Panc1 (cell line): Measurements from ENCODE around the gene VAPA. TPM values are rescaled to one million over a fixed set of nuclear protein-coding genes. Genes with fewer than 3 reads are reported as not detected.

ENCODE experiments used
- ATAC-seq: fragments of 200-7000 bp; cut with Tn5 transposase; 2 replicates; pipeline ENCODE4 v1.9.1; 2020; ENCODE audit warnings: mild to moderate bottlenecking, moderate library complexity
- BruUV-seq: library from RNA; stranded (reverse); fragments of 400-500 nt; replicated peaks from 2 replicates; lab custom pipeline; 2021; lab: Mats Ljungman, UMichigan
- CTCF ChIA-PET: fragments of 300-600 bp; sonication (Branson Sonifier 250); formaldehyde crosslinking; loops from one replicate; lab custom pipeline; 2022; ENCODE audit warnings: antibody characterized with exemption; lab: Charles Lee
- POLR2A ChIA-PET: fragments of 300-600 bp; sonication (Branson Sonifier 250); formaldehyde crosslinking; loops from one replicate; lab custom pipeline; 2022; ENCODE audit warnings: antibody characterized with exemption; lab: Charles Lee
- DNase-seq: peaks from one replicate; pipeline ENCODE4 v3.0.0-alpha.2; 2010; ENCODE audit warnings: low read depth, low spot score
- H3K27ac ChIP-seq: 2 replicates; pipeline ENCODE4 v1.5.1; 2011; ENCODE audit warnings: mild to moderate bottlenecking, low read length, inconsistent platforms
- H3K27me3 ChIP-seq: fragments of 200-500 bp; sonication (Bioruptor generic); 2 replicates; pipeline ENCODE4 v1.6.0; 2014; ENCODE audit warnings: low read length, inconsistent platforms; ENCODE audit not compliant: control insufficient read depth, insufficient read depth
- H3K36me3 ChIP-seq: fragments of 200-500 bp; sonication (Bioruptor generic); 2 replicates; pipeline ENCODE4 v1.5.1; 2014; ENCODE audit warnings: inconsistent platforms, mild to moderate bottlenecking, low read length, moderate library complexity; ENCODE audit not compliant: control insufficient read depth, insufficient read depth
- H3K4me1 ChIP-seq: 2 replicates; pipeline ENCODE4 v1.5.1; 2011; ENCODE audit warnings: inconsistent platforms, mild to moderate bottlenecking, low read length, moderate library complexity; ENCODE audit not compliant: control insufficient read depth, insufficient read depth
- H3K4me3 ChIP-seq, 2 experiments: 2 replicates each; pipeline ENCODE4 v1.5.1; 2011 to 2012; ENCODE audit warnings: low read depth in 2 of 2, low read length in 2 of 2, mild to moderate bottlenecking in 2 of 2, inconsistent platforms in 1 of 2, moderate library complexity in 1 of 2
- H3K9me3 ChIP-seq: fragments of 200-500 bp; sonication (Bioruptor generic); 2 replicates; pipeline ENCODE4 v1.5.1; 2014; ENCODE audit warnings: low read depth, mild to moderate bottlenecking, inconsistent platforms, low read length, moderate library complexity; ENCODE audit not compliant: control insufficient read depth, insufficient read depth
- CTCF ChIP-seq: fragments of 450-650 bp; IDR thresholded peaks from 2 replicates; pipeline ENCODE4 v1.5.1; 2017; ENCODE audit warnings: mild to moderate bottlenecking
- POLR2AphosphoS5 ChIP-seq: IDR thresholded peaks from 2 replicates; pipeline ENCODE4 v1.6.1; 2012; ENCODE audit warnings: mild to moderate bottlenecking, low read depth, low read length, moderate library complexity
- REST ChIP-seq, 2 experiments: IDR thresholded peaks; 2 replicates each; pipeline ENCODE4 v1.6.1; 2011 to 2012; ENCODE audit warnings: low read depth in 2 of 2, control low read depth in 1 of 2, low read length in 1 of 2, mild to moderate bottlenecking in 1 of 2, moderate library complexity in 1 of 2; ENCODE audit not compliant: insufficient read depth in 1 of 2
- SIN3A ChIP-seq: IDR thresholded peaks from 2 replicates; pipeline ENCODE4 v1.6.1; 2012; ENCODE audit warnings: low read depth, mild to moderate bottlenecking, low read length, moderate library complexity, borderline replicate concordance; ENCODE audit not compliant: insufficient read depth
- TCF7L2 ChIP-seq: IDR thresholded peaks from 2 replicates; pipeline ENCODE4 v1.6.1; 2011; ENCODE audit warnings: mild to moderate bottlenecking, low read depth, low read length, inconsistent platforms
- in situ Hi-C: cut with HindIII; loops from 2 replicates; pipeline ENCODE4 v1.10.0; 2016; ENCODE audit warnings: low sequenced_read_pairs, low pct_unique_long_range_greater_than_20kb
- intact Hi-C: fragments of 100-400 bp; cut with micrococcal nuclease; formaldehyde crosslinking; loops from one replicate; pipeline ENCODE4 v1.10.0; 2022; ENCODE audit not compliant: unreplicated experiment
- total RNA-seq: library from RNA; stranded (reverse); gene quantifications from one replicate; pipeline ENCODE4 v1.2.1, GENCODE V29; 2021; ENCODE audit not compliant: unreplicated experiment

Gene VAPA
- total RNA-seq, 1 experiment from 2014 or later, result 228 TPM

GRCh38 chr18:9928646-9929259, 14.9 kb downstream of the VAPA start (continued):
- TF ChIP-seq SIN3A, result no peak

GRCh38 chr18:9930299-9930884, 16.6 kb downstream of the VAPA start:
- BruUV-seq, result no TSS peak
- Histone ChIP-seq H3K9me3 (no peaks in the 10 kb centered on the region), H3K4me3 (no peak overlapping the region), H3K27ac (no peak overlapping the region), H3K4me1 (peaks cover 42% of the 10 kb centered on the region), H3K27me3 (no peaks in the 10 kb centered on the region), H3K36me3 (peaks cover 2% of the 10 kb centered on the region; the same call in 1 of the 2 replicates)
- ChIA-PET CTCF (no interaction called here), POLR2A (interaction anchor here (0.5 kb wide), 1 partner anchor 146 kb away, joined by 4 read pairs; no protein-coding TSS in a partner anchor)
- in situ Hi-C loops, result no loop called here
- TF ChIP-seq SIN3A (no peak), CTCF (no peak)
- intact Hi-C loops, result no loop called here
- DNase-seq, result no peak
- no peak for ATAC-seq

- POLR2A ChIA-PET, result interaction anchor here (0.5 kb wide), 1 partner anchor 147 kb away, joined by 4 read pairs; no protein-coding TSS in a partner anchor
- in situ Hi-C loops, result no loop called here
- Histone ChIP-seq H3K4me1 (peaks cover 34% of the 10 kb centered on the region), H3K27ac (no peak overlapping the region), H3K36me3 (peaks cover 3% of the 10 kb centered on the region; the same call in 1 of the 2 replicates), H3K27me3 (no peaks in the 10 kb centered on the region), H3K4me3 (no peak overlapping the region), H3K9me3 (no peaks in the 10 kb centered on the region)
- TF ChIP-seq SIN3A (no peak), CTCF (no peak), REST (IDR thresholded peaks at IDR 0.05; ENCODE audit: insufficient read depth in 1 of 2, low read depth in 2 of 2, low read length in 1 of 2) (no peak), TCF7L2 (no peak), POLR2AphosphoS5 (no peak)
- no peak for ATAC-seq
- CTCF ChIA-PET, result no interaction called here
- intact Hi-C loops, result no loop called here
- no TSS peak for BruUV-seq
- DNase-seq, result no peak
Observed at GRCh38 chr18:9931146-9931545, 17.3 kb downstream of the VAPA start.
